ENCODE measurements around the gene UCN. TPM values are rescaled to one million over a fixed set of nuclear protein-coding genes. Genes with fewer than 3 reads are reported as not detected.
"Not testable (repeated sequence)": the region's sequence is repeated elsewhere in the genome, so short reads cannot be mapped to it uniquely, and the experiment has no call there.

The UCN gene
- total RNA-seq, 4 donors from 2014 or later: 2.3 to 8.5 (median 2.3) TPM; not detected in 1

DNA sequence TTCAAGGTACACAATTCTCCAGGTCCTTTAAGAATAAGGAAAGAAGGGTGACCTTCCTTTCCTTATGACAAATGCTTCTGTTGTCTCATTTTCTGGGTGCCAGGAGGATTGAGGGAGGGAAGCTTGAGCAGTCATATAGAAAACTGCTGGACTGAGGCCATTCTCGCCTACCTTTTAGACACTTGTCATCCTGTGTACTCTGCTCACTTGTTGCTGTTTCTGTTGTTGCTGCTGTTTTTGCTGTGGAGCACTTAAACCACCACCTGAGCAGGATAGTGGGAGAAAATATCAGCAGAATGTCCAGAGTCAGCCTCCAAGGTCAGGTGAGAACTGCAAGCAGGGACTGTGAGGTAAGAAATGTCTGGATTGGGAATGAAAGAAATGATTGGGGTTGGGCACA lies 30.2 kb downstream of the UCN start:
- H3K9me3 ChIP-seq: no peaks in the 10 kb centered on the region
- intact Hi-C loops (cut with DNase I; ENCODE audit: low total_unique reads): no loop called here
- TF ChIP-seq POLR2A (IDR thresholded peaks at IDR 0.05) (no peak), CTCF (IDR thresholded peaks at IDR 0.05) (no peak)

GRCh38 chr2:27275211-27276150 lies 32.8 kb downstream of the UCN start, which contains the start of gene DNAJC5G:
Gene DNAJC5G (plus strand): TSS chr2:27275433. CDS start chr2:27276729, 1,296 bp downstream.
- Histone ChIP-seq H3K9me3 (no peaks in the 10 kb centered on the region), H3K4me3 (no peak within 1 kb of the TSS), H3K4me1 (no peaks in the 10 kb centered on the region), H3K27me3 (no peaks in the 10 kb centered on the region), H3K27ac (no peak within 1 kb of the TSS), H3K36me3 (no peaks in the 10 kb centered on the region)
- intact Hi-C loops (cut with DNase I; ENCODE audit: low total_unique reads): no loop called here
- TF ChIP-seq CTCF (IDR thresholded peaks at IDR 0.05) (no peak), POLR2A (IDR thresholded peaks at IDR 0.05) (no peak)
- DNase-seq: no peak

More for the DNA sequence above, 30.2 kb downstream of the UCN start:
- no peaks in the 10 kb centered on the region for H3K4me1 ChIP-seq
- no peak overlapping the region for H3K4me3 ChIP-seq
- DNase-seq: no peak
- no peak overlapping the region for H3K27ac ChIP-seq
- no peaks in the 10 kb centered on the region for H3K27me3 ChIP-seq
- H3K36me3 ChIP-seq: no peaks in the 10 kb centered on the region

DNA sequence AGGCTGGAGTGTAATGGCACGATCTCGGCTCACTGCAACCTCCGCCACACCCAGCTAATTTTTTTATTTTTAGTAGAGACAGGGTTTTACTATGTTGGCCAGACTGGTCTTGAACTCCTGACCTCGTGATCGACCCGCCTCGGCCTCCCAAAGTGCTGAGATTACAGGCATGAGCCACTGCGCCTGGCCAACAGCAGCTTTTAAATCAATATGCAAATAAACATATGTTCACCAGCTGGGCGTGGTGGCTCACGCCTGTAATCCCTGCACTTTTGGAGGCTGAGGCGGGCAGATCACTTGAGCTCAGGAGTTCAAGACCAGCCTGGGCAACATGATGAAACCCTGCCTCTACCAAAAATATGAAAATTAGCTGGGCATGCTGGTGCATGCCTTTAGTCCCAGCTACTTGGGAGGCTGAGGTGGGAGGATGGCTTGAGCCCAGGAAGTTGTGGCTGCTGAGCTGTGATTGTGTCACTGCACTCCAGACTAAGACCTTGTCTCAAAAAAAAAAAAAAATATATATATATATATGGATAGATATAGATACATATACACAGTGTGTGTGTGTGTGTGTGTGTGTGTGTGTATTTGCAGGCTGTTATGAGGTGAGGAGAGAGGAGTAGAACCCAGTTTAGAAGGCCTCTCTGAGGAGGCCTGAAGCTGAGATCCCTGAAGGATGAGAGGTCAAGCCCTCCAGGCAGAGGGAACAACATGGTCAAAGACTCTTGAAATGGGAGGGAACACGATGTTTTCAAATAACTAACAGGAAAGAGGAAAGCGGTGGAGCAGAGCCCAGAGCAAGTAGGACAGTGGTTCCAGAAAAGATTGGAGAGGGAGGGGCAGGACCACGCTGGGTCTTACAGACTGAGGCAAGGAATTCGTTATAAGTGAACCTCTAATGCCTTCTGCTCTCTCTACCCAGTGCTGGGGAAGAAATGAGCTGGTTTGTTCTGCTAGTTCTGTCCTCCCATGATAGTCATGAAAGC lies 35.4 kb downstream of the UCN start:
- H3K9me3 ChIP-seq; H3K27ac ChIP-seq; H3K27me3 ChIP-seq; H3K4me3 ChIP-seq; DNase-seq; H3K36me3 ChIP-seq; intact Hi-C loops (cut with DNase I; ENCODE audit: low total_unique reads); H3K4me1 ChIP-seq: not testable (repeated sequence)

DNA sequence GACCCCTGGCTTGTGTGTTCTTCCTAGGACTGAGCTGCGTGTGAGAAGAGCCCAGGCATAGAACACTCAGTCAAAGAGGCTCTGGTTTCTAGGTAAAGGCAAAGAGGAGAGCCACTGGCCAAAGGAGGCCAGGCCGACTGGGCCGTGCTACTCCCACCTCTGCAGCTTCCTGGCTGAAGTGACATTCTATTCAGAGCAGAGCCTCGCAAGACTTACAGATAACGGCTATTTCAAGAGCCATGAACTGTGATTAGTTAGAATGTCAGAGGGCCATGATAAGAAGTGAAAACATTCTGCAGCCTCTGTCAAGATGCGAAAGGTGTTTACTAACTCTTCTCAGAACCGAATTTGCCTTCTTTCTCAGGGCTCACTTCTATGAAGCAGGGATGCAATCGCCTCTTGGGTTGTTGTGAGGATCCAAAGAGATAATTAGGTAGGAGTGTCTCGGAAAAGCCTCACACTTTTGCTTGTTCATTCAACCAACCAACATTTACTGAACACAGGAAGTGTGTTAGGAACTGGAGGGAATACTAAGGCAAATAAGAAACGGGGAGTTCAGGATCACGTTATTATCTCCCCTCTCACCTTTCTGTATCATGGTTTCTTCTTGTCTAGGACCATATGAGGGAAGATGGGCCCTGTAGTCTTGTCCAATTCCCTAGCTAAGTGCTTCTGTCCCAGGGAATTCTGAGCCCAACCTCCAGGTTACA lies 36.5 kb downstream of the UCN start:
- Histone ChIP-seq H3K9me3 (no peaks in the 10 kb centered on the region), H3K27ac (no peak overlapping the region), H3K4me1 (no peaks in the 10 kb centered on the region), H3K4me3 (no peak overlapping the region), H3K36me3 (no peaks in the 10 kb centered on the region), H3K27me3 (no peaks in the 10 kb centered on the region)
- no peak for TF ChIP-seq CTCF (IDR thresholded peaks at IDR 0.05)
- TF ChIP-seq POLR2A (IDR thresholded peaks at IDR 0.05): no peak
- no peak for DNase-seq
- intact Hi-C loops (cut with DNase I; ENCODE audit: low total_unique reads): no loop called here

DNA sequence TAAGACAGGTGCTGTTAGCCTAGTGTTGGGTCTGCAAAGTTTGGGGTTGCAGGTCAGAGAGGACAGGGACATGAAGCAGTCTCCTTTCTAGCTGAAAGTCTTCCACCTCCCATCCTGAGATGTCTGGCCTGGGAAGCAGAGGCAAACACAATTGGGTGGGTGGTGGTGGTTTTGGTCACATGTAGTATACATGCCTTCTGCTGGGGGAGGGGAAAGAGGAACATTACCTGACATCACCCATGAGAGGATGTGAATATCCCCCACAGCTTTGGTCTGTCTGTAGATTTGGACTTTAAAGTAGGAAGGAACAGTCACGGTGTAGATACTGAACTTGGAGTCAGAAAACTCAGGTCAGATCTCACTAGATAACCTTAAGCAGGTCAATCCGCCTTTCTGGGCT lies 37.6 kb downstream of the UCN start:
- DNase-seq: no peak
- Histone ChIP-seq H3K9me3 (no peaks in the 10 kb centered on the region), H3K27ac (no peak overlapping the region), H3K27me3 (no peaks in the 10 kb centered on the region), H3K36me3 (no peaks in the 10 kb centered on the region), H3K4me1 (no peaks in the 10 kb centered on the region), H3K4me3 (no peak overlapping the region)
- no peak for TF ChIP-seq CTCF (IDR thresholded peaks at IDR 0.05)
- TF ChIP-seq POLR2A (IDR thresholded peaks at IDR 0.05): no peak
- intact Hi-C loops (cut with DNase I; ENCODE audit: low total_unique reads): no loop called here

Measured in uterus (tissue), 4 donors.